Subcutaneous abdominal adipose tissue (tissue), 5 donors: ENCODE measurements around the gene PPP1CA.
A peak's percentile ranks its signal among the peaks of the same experiment; 100 is the strongest.
"Not testable (repeated sequence)": the region's sequence is repeated elsewhere in the genome, so short reads cannot be mapped to it uniquely, and the experiment has no call there.

Experiments
- H3K27ac ChIP-seq: one replicate; pipeline ENCODE4 v1.7.0; 2013; ENCODE audit warnings: low read depth, mild to moderate bottlenecking, inconsistent platforms, low read length, moderate library complexity
- H3K27me3 ChIP-seq, 5 donors: one replicate each; pipeline ENCODE4 v1.7.0; 2013; ENCODE audit warnings: low read length in 5 of 5, inconsistent platforms in 1 of 5; ENCODE audit not compliant: control insufficient read depth in 5 of 5, insufficient read depth in 4 of 5
- H3K36me3 ChIP-seq, 5 donors: one replicate each; pipeline ENCODE4 v1.7.0; 2013; ENCODE audit warnings: low read length in 5 of 5; ENCODE audit not compliant: control insufficient read depth in 5 of 5, insufficient read depth in 5 of 5
- H3K4me1 ChIP-seq, 5 donors: one replicate each; pipeline ENCODE4 v1.7.0; 2013; ENCODE audit warnings: low read length in 5 of 5, mild to moderate bottlenecking in 3 of 5, moderate library complexity in 1 of 5; ENCODE audit not compliant: control insufficient read depth in 5 of 5, insufficient read depth in 5 of 5
- H3K4me3 ChIP-seq, 5 donors: one replicate each; pipeline ENCODE4 v1.7.0; 2013; ENCODE audit warnings: low read length in 5 of 5, low read depth in 1 of 5
- H3K9ac ChIP-seq, 5 donors: one replicate each; pipeline ENCODE4 v1.7.0; 2013; ENCODE audit warnings: low read length in 5 of 5, mild to moderate bottlenecking in 4 of 5, moderate library complexity in 3 of 5
- H3K9me3 ChIP-seq, 5 donors: one replicate each; pipeline ENCODE4 v1.7.0; 2013; ENCODE audit warnings: low read length in 5 of 5; ENCODE audit not compliant: control insufficient read depth in 5 of 5
- donor health status: healthy.
- donor health status: healthy.
- donor health status: healthy.
- donor health status: healthy.
- donor health status: healthy.

Gene PPP1CA

GRCh38 chr11:67434395-67434881 lies 32.8 kb upstream of the PPP1CA start:
- Histone ChIP-seq H3K9ac (no peak overlapping the region), H3K27ac (no peak overlapping the region), H3K27me3 (no peaks in the 10 kb centered on the region), H3K4me1 (peaks cover 1 to 18% (median 15%) of the 10 kb centered on the region in 5 donors), H3K36me3 (peaks cover 0 to 87% (median 62%) of the 10 kb centered on the region in 5 donors), H3K9me3 (no peaks in the 10 kb centered on the region), H3K4me3 (no peak overlapping the region)

GRCh38 chr11:67433536-67434394 lies 32.1 kb upstream of the PPP1CA start:
- H3K9me3 ChIP-seq, result no peaks in the 10 kb centered on the region
- no peak overlapping the region for H3K27ac ChIP-seq
- peaks cover 0 to 85% (median 60%) of the 10 kb centered on the region in 5 donors for H3K36me3 ChIP-seq
- H3K27me3 ChIP-seq, result no peaks in the 10 kb centered on the region
- peaks cover 4 to 22% (median 16%) of the 10 kb centered on the region in 5 donors for H3K4me1 ChIP-seq
- H3K4me3 ChIP-seq, result no peak overlapping the region
- H3K9ac ChIP-seq, result no peak overlapping the region

- no peaks in the 10 kb centered on the region for H3K9me3 ChIP-seq
- H3K36me3 ChIP-seq, result peaks cover 0 to 77% (median 54%) of the 10 kb centered on the region in 5 donors
- H3K27me3 ChIP-seq, result no peaks in the 10 kb centered on the region
- no peak overlapping the region for H3K27ac ChIP-seq
- no peak overlapping the region for H3K9ac ChIP-seq
- no peak overlapping the region for H3K4me3 ChIP-seq
- peaks cover 4 to 29% (median 19%) of the 10 kb centered on the region in 5 donors for H3K4me1 ChIP-seq
These were observed 31.1 kb upstream of the PPP1CA start for GRCh38 chr11:67432655-67433349.

- Histone ChIP-seq H3K9ac (no peak overlapping the region), H3K9me3 (no peaks in the 10 kb centered on the region), H3K4me1 (peaks cover 4 to 33% (median 22%) of the 10 kb centered on the region in 5 donors), H3K27ac (no peak overlapping the region), H3K36me3 (peaks cover 0 to 69% (median 50%) of the 10 kb centered on the region in 5 donors), H3K27me3 (no peaks in the 10 kb centered on the region), H3K4me3 (no peak overlapping the region)
These were observed 29.9 kb upstream of the PPP1CA start for GRCh38 chr11:67431346-67432249.

- Histone ChIP-seq H3K27me3 (no peaks in the 10 kb centered on the region), H3K27ac (no peak overlapping the region), H3K4me1 (peaks cover 4 to 21% (median 18%) of the 10 kb centered on the region in 5 donors), H3K4me3 (peak overlapping the region in 1 of 5 donors; percentile 96), H3K9ac (peak overlapping the region in 2 of 5 donors; percentile 98 to 99), H3K9me3 (no peaks in the 10 kb centered on the region), H3K36me3 (peaks cover 0 to 51% (median 37%) of the 10 kb centered on the region in 5 donors)
These were observed 28.1 kb upstream of the PPP1CA start for GRCh38 chr11:67429722-67430121.

GRCh38 chr11:67429038-67429668 lies 27.5 kb upstream of the PPP1CA start:
- Histone ChIP-seq H3K4me1 (peaks cover 4 to 21% (median 18%) of the 10 kb centered on the region in 5 donors), H3K27me3 (no peaks in the 10 kb centered on the region), H3K4me3 (peak overlapping the region; percentile 86 to 98 (median 96)), H3K9ac (peak overlapping the region; percentile 89 to 99 (median 97)), H3K9me3 (no peaks in the 10 kb centered on the region), H3K36me3 (peaks cover 0 to 45% (median 31%) of the 10 kb centered on the region in 5 donors), H3K27ac (peak overlapping the region; percentile 77)

- Histone ChIP-seq H3K36me3 (peaks cover 0 to 37% (median 23%) of the 10 kb centered on the region in 5 donors), H3K9ac (peak within 1 kb of the TSS; percentile 89 to 99 (median 97)), H3K4me3 (peak within 1 kb of the TSS; percentile 86 to 98 (median 96)), H3K27ac (peak within 1 kb of the TSS; percentile 77), H3K4me1 (peaks cover 4 to 21% (median 18%) of the 10 kb centered on the region in 5 donors), H3K27me3 (no peaks in the 10 kb centered on the region), H3K9me3 (no peaks in the 10 kb centered on the region)
These were observed 26.7 kb upstream of the PPP1CA start, which contains the start of gene RPS6KB2 for GRCh38 chr11:67428052-67429001. TSS of gene RPS6KB2 (plus strand) at chr11:67428494. CDS start at chr11:67428546, 52 bp downstream.

GRCh38 chr11:67427364-67427859 lies 25.8 kb upstream of the PPP1CA start:
- peak overlapping the region; percentile 77 for H3K27ac ChIP-seq
- H3K27me3 ChIP-seq, result not testable (repeated sequence)

More at GRCh38 chr11:67427364-67427859, 25.8 kb upstream of the PPP1CA start:
- peak overlapping the region; percentile 71 to 99 (median 97) for H3K9ac ChIP-seq
- not testable (repeated sequence) for H3K9me3 ChIP-seq
- H3K4me3 ChIP-seq, result peak overlapping the region; percentile 86 to 97 (median 95)
- H3K36me3 ChIP-seq, result peaks cover 0 to 27% (median 14%) of the 10 kb centered on the region in 5 donors
- H3K4me1 ChIP-seq, result peaks cover 4 to 21% (median 18%) of the 10 kb centered on the region in 5 donors
